Skeletal muscle cell (primary cell): ENCODE data around the gene CCDC47.
"Not testable (repeated sequence)": the region's sequence is repeated elsewhere in the genome, so short reads cannot be mapped to it uniquely, and the experiment has no call there.

Experiments used
- DNase-seq: peaks from one replicate; pipeline ENCODE4 v3.0.0-alpha.2; 2010; ENCODE audit warnings: low read depth
- H3K4me3 ChIP-seq: 2 replicates; pipeline ENCODE4 v1.5.1; 2011; ENCODE audit warnings: low read depth, mild to moderate bottlenecking, control low read depth, low read length, moderate library complexity

CCDC47 gene, protein sequence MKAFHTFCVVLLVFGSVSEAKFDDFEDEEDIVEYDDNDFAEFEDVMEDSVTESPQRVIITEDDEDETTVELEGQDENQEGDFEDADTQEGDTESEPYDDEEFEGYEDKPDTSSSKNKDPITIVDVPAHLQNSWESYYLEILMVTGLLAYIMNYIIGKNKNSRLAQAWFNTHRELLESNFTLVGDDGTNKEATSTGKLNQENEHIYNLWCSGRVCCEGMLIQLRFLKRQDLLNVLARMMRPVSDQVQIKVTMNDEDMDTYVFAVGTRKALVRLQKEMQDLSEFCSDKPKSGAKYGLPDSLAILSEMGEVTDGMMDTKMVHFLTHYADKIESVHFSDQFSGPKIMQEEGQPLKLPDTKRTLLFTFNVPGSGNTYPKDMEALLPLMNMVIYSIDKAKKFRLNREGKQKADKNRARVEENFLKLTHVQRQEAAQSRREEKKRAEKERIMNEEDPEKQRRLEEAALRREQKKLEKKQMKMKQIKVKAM

GRCh38 chr17:63773272-63774140 is at the start of gene CCDC47:
TSS of gene CCDC47 (minus strand) at chr17:63773597. CDS start at chr17:63766175, 7,422 bp downstream.
- peak; percentile 96 for DNase-seq
- peak within 1 kb of the TSS; percentile 87 for H3K4me3 ChIP-seq

DNA sequence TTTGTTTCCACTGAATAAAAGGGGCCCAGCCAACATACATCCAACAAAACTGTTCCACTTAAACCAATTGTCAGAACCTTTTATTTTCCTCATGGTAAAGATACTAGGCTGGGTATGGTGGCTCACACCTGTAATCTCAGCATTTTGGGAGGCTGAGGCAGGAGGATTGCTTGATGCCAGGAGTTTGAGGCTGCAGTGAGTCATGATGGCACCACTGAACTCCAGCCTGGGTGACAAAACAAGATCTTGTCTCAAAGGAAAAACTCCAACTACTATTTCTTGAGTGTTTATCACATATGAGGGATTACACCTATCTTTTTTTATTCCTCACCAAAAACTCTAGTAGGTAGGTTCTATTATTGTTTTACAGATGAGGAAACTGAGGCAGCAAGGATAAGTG is 49.1 kb upstream of the CCDC47 start:
- H3K4me3 ChIP-seq = no peak overlapping the region
- DNase-seq = no peak

- no peak overlapping the region for H3K4me3 ChIP-seq
Observed at GRCh38 chr17:63821804-63822203, 48.4 kb upstream of the CCDC47 start.

GRCh38 chr17:63820963-63821561 is 47.7 kb upstream of the CCDC47 start:
- no peak for DNase-seq
- no peak overlapping the region for H3K4me3 ChIP-seq

More at GRCh38 chr17:63821804-63822203, 48.4 kb upstream of the CCDC47 start:
- no peak for DNase-seq

GRCh38 chr17:63819585-63820537 is 46.5 kb upstream of the CCDC47 start:
- no peak for DNase-seq
- H3K4me3 ChIP-seq = no peak overlapping the region

DNA sequence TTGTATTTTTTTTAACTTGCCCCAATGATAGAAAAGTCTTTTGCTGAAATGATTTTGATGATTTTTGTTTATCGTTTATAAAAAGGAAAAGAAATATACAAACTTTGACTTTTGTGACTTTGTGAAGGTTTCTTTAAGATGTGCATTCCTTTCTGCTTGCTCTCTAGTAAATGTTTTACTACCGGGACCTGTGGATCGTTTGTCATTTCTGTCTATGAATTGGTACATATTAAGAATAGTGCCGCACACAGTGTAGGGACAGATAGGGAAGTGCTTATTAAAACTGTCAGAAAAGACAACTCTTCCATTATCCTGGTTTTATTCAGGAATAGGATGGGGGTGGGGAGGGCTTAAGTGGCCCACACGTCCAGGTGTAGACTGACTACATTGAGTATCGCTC is 45.7 kb upstream of the CCDC47 start:
- no peak for DNase-seq
- no peak overlapping the region for H3K4me3 ChIP-seq

GRCh38 chr17:63817736-63818385 is 44.5 kb upstream of the CCDC47 start:
- H3K4me3 ChIP-seq = no peak overlapping the region
- DNase-seq = no peak

- no peak overlapping the region for H3K4me3 ChIP-seq
- DNase-seq = no peak
Observed at GRCh38 chr17:63816669-63817068, 43.3 kb upstream of the CCDC47 start.

GRCh38 chr17:63816123-63816522 is 42.7 kb upstream of the CCDC47 start:
- no peak overlapping the region for H3K4me3 ChIP-seq
- DNase-seq = no peak

- H3K4me3 ChIP-seq = no peak overlapping the region
- no peak for DNase-seq
Observed at GRCh38 chr17:63809970-63810369, 36.6 kb upstream of the CCDC47 start.

DNA sequence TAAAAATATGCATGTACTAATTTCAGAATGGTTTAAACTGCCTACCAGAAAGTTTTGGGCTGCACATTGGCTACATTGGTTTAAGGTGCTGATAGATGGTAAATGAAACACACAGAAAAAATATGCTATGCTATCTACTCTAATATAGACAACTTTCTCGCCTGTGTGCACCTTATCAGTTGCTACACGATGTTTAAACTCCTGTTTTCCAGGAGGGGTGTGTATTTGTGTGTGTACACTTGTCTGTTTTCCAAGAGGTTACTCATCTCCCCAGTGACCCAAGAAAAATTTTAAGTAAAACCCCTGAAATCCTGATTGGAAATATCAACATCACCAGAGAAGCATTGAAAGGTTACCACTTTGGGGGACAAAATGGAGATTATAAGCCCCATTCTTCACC is 32.2 kb upstream of the CCDC47 start:
- DNase-seq = no peak
- H3K4me3 ChIP-seq = no peak overlapping the region

DNA sequence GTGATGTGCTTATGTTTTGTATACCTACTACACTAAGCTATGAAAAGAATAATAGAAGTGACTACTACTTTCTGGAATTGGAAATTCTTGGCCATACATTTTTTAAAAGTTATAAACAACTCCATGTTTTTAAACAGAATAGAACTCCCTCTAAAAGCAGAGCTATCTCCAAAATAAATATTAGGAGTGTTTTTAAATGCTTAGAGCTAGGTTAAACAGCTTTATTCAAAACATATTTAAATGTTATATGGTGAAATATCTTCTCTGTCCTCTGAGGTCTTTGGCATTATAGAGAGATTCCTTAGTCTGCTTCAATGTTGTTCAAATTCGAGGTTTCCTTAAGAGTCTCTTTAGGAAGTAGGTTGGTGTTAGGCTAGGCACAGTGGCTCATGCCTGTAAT is 30.9 kb upstream of the CCDC47 start:
- no peak overlapping the region for H3K4me3 ChIP-seq

DNA sequence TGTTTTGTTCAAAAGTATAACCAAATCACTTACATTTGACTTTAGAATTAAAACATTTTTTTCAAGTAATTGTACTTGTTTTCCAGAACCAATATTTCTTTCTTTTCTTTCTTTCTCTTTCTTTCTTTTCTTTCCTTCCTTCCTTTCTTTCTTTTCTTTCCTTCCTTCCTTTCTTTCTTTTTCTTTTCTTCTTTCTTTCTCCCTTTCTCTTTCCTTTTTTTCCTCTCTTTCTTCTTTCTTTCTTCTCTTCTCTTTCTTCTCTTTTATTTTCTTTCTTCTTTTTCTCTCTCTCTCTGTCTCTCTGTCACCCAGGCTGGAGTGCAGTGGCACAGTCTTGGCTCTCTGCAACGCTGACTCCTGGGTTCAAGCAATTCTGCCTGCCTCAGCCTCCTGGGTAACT is 27.4 kb upstream of the CCDC47 start:
- DNase-seq = no peak
- H3K4me3 ChIP-seq = no peak overlapping the region

More for the DNA sequence above, 30.9 kb upstream of the CCDC47 start:
- DNase-seq = no peak

GRCh38 chr17:63798572-63799106 is 25.2 kb upstream of the CCDC47 start:
- H3K4me3 ChIP-seq = no peak overlapping the region
- DNase-seq = no peak

DNA sequence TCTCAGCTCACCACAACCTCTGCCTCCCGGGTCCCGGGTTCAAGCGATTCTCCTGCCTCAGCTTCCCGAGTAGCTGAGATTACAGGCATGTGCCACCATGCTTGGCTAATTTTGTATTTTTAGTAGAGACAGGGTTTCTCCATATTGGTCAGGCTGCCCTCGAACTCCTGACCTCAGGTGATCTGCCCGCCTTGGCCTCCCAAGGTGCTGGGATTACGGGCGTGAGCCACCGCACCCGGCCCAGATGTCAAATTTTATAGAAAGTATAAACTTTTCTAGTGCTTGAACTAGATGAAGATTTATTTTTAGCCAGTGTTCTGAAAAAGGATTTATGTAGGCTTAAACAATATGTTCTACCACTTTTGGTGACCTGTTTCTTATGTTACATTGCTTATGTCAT is 23.0 kb upstream of the CCDC47 start:
- not testable (repeated sequence) for DNase-seq, H3K4me3 ChIP-seq

DNA sequence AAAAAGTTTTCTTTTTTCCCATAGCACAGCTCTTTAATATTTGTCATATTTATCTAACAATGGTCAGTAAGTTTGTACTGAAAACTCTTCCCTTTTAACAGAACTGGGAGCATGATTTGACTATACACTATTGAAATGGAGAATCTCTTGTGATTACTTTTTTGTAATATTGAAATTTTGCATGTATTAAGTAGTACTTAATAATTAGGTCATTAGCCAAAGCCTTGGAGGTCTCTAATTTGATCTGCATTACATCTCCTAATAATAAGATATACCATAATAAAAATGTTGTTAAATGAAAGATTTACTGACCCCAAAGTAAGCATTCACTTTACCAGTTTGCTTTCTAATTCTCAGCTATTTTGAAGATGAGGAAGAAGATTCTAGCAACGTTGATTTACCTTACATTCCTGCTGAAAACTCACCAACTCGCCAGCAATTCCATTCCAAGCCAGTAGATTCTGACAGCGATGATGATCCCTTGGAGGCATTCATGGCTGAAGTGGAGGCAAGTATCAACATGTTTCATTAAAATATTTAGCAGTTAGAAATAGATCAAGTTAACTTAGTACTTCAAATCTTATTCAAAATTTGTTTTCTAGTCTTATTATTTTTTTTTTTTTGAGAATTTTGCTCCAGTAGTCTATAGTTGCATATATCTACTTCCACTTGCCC is 18.8 kb upstream of the CCDC47 start:
- DNase-seq = no peak

GRCh38 chr17:63790057-63790456 is 16.7 kb upstream of the CCDC47 start:
- no peak for DNase-seq

More for the DNA sequence above, 18.8 kb upstream of the CCDC47 start:
- H3K4me3 ChIP-seq = no peak overlapping the region

More at GRCh38 chr17:63790057-63790456, 16.7 kb upstream of the CCDC47 start:
- no peak overlapping the region for H3K4me3 ChIP-seq
